K562 (cell line): Measurements from ENCODE around the gene UPF2. TPM values are rescaled to one million over a fixed set of nuclear protein-coding genes. Genes with fewer than 3 reads are reported as not detected.

Experiments used
- CREB1 ChIP-seq, 2 experiments: sonication (generic) in 1 of 2; formaldehyde crosslinking in 1 of 2; IDR thresholded peaks; 2 replicates each; pipeline versions ENCODE4 v1.6.1 to v1.8.0; 2012 to 2022; ENCODE audit warnings: inconsistent platforms in 1 of 2, mild to moderate bottlenecking in 1 of 2, missing genetic modification reagents in 1 of 2, moderate library complexity in 1 of 2
- CXXC5 ChIP-seq: fragments of 250-450 bp; sonication (Bioruptor Pico); IDR thresholded peaks from 2 replicates; pipeline ENCODE4 v1.8.0; 2022; ENCODE audit warnings: inconsistent platforms, mild to moderate bottlenecking, moderate library complexity
- EP300 ChIP-seq: IDR thresholded peaks from 2 replicates; pipeline ENCODE4 v1.6.1; 2012; ENCODE audit warnings: low read length, improper control_type of control experiment
- MAZ ChIP-seq, 2 experiments: fragments of 450-650 bp in 1 of 2; sonication (generic) in 1 of 2; formaldehyde crosslinking; IDR thresholded peaks in 1 of 2; conservative IDR thresholded peaks in 1 of 2; 2 replicates each; pipeline versions ENCODE4 v1.4.0 to v1.5.0; 2020; ENCODE audit warnings: mild to moderate bottlenecking in 1 of 2, missing genetic modification reagents in 1 of 2
- MLX ChIP-seq, 2 experiments: fragments of 450-650 bp in 1 of 2; sonication (generic) in 1 of 2; formaldehyde crosslinking; conservative IDR thresholded peaks; 2 replicates each; pipeline versions ENCODE4 v1.4.0 to v1.8.1; 2020 to 2022; ENCODE audit warnings: mild to moderate bottlenecking in 1 of 2, missing genetic modification reagents in 1 of 2
- RNF2 ChIP-seq: sonication (generic); IDR thresholded peaks from 2 replicates; pipeline ENCODE4 v1.6.1; 2016
- SETDB1 ChIP-seq: IDR thresholded peaks from one replicate; pipeline ENCODE4 v1.6.1; 2012; ENCODE audit warnings: low read length, control low read depth, inconsistent platforms
- SIN3A ChIP-seq, 2 experiments: fragments of 150-350 bp in 1 of 2; IDR thresholded peaks; 2 replicates each; pipeline ENCODE4 v1.6.1; 2011 to 2016; ENCODE audit warnings: borderline replicate concordance in 2 of 2, low read depth in 2 of 2, low read length in 2 of 2, mild to moderate bottlenecking in 2 of 2, moderate library complexity in 2 of 2; ENCODE audit not compliant: control insufficient read depth in 1 of 2
- TSHZ1 ChIP-seq: fragments of 250-450 bp; sonication (Bioruptor Pico); IDR thresholded peaks from 2 replicates; pipeline ENCODE4 v1.4.0; 2020; ENCODE audit warnings: mild to moderate bottlenecking, moderate library complexity
- ZNF174 ChIP-seq: fragments of 250-450 bp; sonication (Bioruptor Pico); IDR thresholded peaks from 2 replicates; pipeline ENCODE4 v1.4.0; 2020; ENCODE audit warnings: mild to moderate bottlenecking
- ZNF217 ChIP-seq: sonication (generic); formaldehyde crosslinking; IDR thresholded peaks from 2 replicates; pipeline ENCODE4 v1.8.0; 2022; ENCODE audit warnings: mild to moderate bottlenecking, missing genetic modification reagents
- ZNF766 ChIP-seq: fragments of 200-800 bp; sonication (Bioruptor generic); conservative IDR thresholded peaks from 2 replicates; pipeline ENCODE4 v1.6.1; 2016; ENCODE audit warnings: missing genetic modification characterization, missing compliant biosample characterization
- polyA plus RNA-seq, 8 experiments: library from polyadenylated mRNA; depleted of rRNA in 4 of 8; stranded (reverse) in 5 of 8; unstranded in 3 of 8; fragments of >200 nt; fragmentation: Nextera tagmentation in 2 of 8; fragmentation: Illumina TruSeq in 1 of 8; extraction: Ambion mirVana in 2 of 8; extraction: Trizol in 1 of 8; gene quantifications; 2 replicates each; pipeline versions ENCODE4 v1.2.1 to v1.2.3, GENCODE V29; 2011 to 2014; ENCODE audit warnings: inconsistent platforms in 1 of 8, missing spikeins in 1 of 8
- total RNA-seq, 7 experiments: library from RNA; depleted of rRNA in 6 of 7; stranded (reverse); fragments of >200 nt in 6 of 7; fragmentation: Illumina TruSeq in 2 of 7; extraction: Trizol in 2 of 7; gene quantifications; 2 replicates each; pipeline versions ENCODE4 v1.2.1 to v1.2.3, GENCODE V29; 2011 to 2021; ENCODE audit warnings: low replicate concordance in 1 of 7

Gene UPF2
- total and polyA plus RNA-seq, 9 of the 15 experiments (the other 6 are each of a cell fraction or from before 2014, with no cell fraction given), result 13.9 to 37.7 (median 23.7) TPM

- TF ChIP-seq SIN3A (IDR thresholded peaks at IDR 0.05; ENCODE audit: borderline replicate concordance in 2 of 2, control insufficient read depth in 1 of 2, low read depth in 2 of 2, low read length in 2 of 2) (peak; percentile 89 to 96; a peak in 3 of 4 replicates), ZNF766 (CRISPR knock-in tag) (0 out of 2 replicates have a peak, but pooled peaks have one; percentile 41), RNF2 (peak; percentile 72), MAZ (CRISPR knock-in tag; conservative IDR thresholded peaks at IDR 0.05 in 1 of 2, IDR thresholded peaks at IDR 0.05 in 1 of 2) (peak in 1 of 2 experiments; percentile 47; a peak in 1 of 4 replicates), CXXC5 (CRISPR knock-in tag) (peak; percentile 71), EP300 (peak; percentile 58), TSHZ1 (CRISPR knock-in tag) (no peak), SETDB1 (no peak), ZNF217 (CRISPR knock-in tag) (no peak), CREB1 (IDR thresholded peaks at IDR 0.05) (0 out of 2 replicates have a peak, but pooled peaks have one; percentile 13), CREB1 (CRISPR knock-in tag; IDR thresholded peaks at IDR 0.05) (no peak), ZNF174 (CRISPR knock-in tag) (no peak), MLX (CRISPR knock-in tag; conservative IDR thresholded peaks at IDR 0.05) (no peak)
Measured at GRCh38 chr10:11874568-11875493, 167.8 kb downstream of the UPF2 start (continued).
